Measurements from ENCODE around the gene KCNG2. TPM values are rescaled to one million over a fixed set of nuclear protein-coding genes. Genes with fewer than 3 reads are reported as not detected.

KCNG2 gene
- total RNA-seq, 4 donors from 2014 or later, result 0.55 TPM; not detected in 3

DNA sequence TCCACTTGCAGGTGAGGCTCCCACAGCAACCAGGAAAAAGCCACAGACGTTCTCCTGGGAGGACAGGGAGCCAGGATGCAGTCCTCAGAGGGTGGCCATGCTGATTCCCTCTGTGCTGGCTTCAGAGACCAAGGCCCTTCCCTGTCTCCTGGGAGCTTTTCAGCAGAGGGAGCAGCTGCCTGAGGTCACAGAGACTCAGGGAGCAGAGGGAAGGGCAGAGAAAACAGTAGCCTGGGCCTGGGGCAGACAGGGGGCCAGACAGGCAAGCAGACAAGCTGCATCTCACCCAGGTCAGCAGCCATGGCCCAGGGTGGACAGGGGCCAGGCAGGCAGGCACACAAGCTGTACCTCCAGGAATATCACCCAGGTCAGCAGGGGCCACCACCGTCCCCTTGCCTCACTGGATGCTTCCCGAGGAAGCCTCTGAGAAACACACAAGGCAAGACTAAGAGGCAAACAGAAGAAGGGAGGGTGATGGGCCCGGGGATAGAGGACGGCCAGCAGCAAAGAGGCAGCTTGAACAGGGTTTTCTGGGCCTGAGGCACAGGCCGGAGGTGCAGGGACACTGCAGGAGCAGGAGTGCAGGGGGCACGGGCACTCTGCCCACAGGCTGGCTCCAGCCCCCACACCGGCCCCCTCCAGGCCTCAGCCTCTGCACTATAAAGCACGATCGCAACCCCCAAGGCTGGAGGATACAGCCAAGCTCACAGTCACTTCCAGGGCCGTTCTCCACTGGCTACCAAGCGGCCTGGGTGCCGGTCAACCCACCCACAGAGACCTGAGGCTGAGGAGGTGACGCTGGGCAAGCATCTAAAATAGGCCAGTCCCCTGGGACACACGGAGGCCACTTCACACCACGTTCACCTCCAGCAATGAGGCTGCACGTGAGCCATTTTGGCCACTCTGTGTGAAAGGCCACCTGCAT is 147.6 kb downstream of the KCNG2 start:
- H3K27me3 ChIP-seq, result no peaks in the 10 kb centered on the region
- peaks cover 0 to 27% of the 10 kb centered on the region in 2 donors for H3K36me3 ChIP-seq
- H3K4me1 ChIP-seq, result peaks cover 70 to 82% of the 10 kb centered on the region in 2 donors
- ATAC-seq, result no peak
- peak overlapping the region in 1 of 4 donors; percentile 19 for H3K4me3 ChIP-seq
- intact Hi-C loops (cut with DNase I; ENCODE audit: low total_unique reads), result loop anchor here (5.0 kb wide), 1 partner anchor 33 kb away; no protein-coding TSS in a partner anchor
- H3K9me3 ChIP-seq, result no peaks in the 10 kb centered on the region
- TF ChIP-seq POLR2A (IDR thresholded peaks at IDR 0.05), result no peak
- TF ChIP-seq, protein P1, sequence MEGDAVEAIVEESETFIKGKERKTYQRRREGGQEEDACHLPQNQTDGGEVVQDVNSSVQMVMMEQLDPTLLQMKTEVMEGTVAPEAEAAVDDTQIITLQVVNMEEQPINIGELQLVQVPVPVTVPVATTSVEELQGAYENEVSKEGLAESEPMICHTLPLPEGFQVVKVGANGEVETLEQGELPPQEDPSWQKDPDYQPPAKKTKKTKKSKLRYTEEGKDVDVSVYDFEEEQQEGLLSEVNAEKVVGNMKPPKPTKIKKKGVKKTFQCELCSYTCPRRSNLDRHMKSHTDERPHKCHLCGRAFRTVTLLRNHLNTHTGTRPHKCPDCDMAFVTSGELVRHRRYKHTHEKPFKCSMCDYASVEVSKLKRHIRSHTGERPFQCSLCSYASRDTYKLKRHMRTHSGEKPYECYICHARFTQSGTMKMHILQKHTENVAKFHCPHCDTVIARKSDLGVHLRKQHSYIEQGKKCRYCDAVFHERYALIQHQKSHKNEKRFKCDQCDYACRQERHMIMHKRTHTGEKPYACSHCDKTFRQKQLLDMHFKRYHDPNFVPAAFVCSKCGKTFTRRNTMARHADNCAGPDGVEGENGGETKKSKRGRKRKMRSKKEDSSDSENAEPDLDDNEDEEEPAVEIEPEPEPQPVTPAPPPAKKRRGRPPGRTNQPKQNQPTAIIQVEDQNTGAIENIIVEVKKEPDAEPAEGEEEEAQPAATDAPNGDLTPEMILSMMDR (IDR thresholded peaks at IDR 0.05 in 4 of 5, conservative IDR thresholded peaks at IDR 0.05 in 1 of 5), result no peak
- no peak for DNase-seq
- peak overlapping the region; percentile 36 to 96 (median 70) for H3K27ac ChIP-seq
- in situ Hi-C loops (cut with MboI; ENCODE audit: low sequenced_read_pairs in 4 of 4), result no loop called here

GRCh38 chr18:79947054-79947755 is 149.5 kb downstream of the KCNG2 start:
- Histone ChIP-seq H3K36me3 (peaks cover 0 to 21% of the 10 kb centered on the region in 2 donors), H3K27me3 (no peaks in the 10 kb centered on the region), H3K9me3 (no peaks in the 10 kb centered on the region), H3K4me3 (peak overlapping the region in 2 of 4 donors; percentile 25 to 39), H3K27ac (peak overlapping the region; percentile 88 to 96 (median 92)), H3K4me1 (peaks cover 64 to 71% of the 10 kb centered on the region in 2 donors)
- intact Hi-C loops (cut with DNase I; ENCODE audit: low total_unique reads) (loop anchor here (5.0 kb wide), 1 partner anchor 35 kb away; no protein-coding TSS in a partner anchor), in situ Hi-C loops (cut with MboI; ENCODE audit: low sequenced_read_pairs in 4 of 4) (no loop called here)
- TF ChIP-seq POLR2A (IDR thresholded peaks at IDR 0.05), result no peak
- DNase-seq, result no peak
- no peak for ATAC-seq

GRCh38 chr18:79947881-79948610 is 150.3 kb downstream of the KCNG2 start:
- ATAC-seq (peak; percentile 75 to 77), DNase-seq (peak; percentile 84 to 85)
- intact Hi-C loops (cut with DNase I; ENCODE audit: low total_unique reads) (loop anchor here (1.0 to 5.0 kb wide), 2 partner anchors 23 to 36 kb away; no protein-coding TSS in a partner anchor), in situ Hi-C loops (cut with MboI; ENCODE audit: low sequenced_read_pairs in 4 of 4) (no loop called here)
- H3K4me1 ChIP-seq, result peaks cover 55 to 72% of the 10 kb centered on the region in 2 donors
- H3K9me3 ChIP-seq, result no peaks in the 10 kb centered on the region
- peak overlapping the region; percentile 88 to 96 (median 92) for H3K27ac ChIP-seq
- no peaks in the 10 kb centered on the region for H3K27me3 ChIP-seq
- peaks cover 0 to 12% of the 10 kb centered on the region in 2 donors for H3K36me3 ChIP-seq
- peak overlapping the region in 2 of 4 donors; percentile 25 to 39 for H3K4me3 ChIP-seq
- peak; percentile 13 to 31 for TF ChIP-seq POLR2A (IDR thresholded peaks at IDR 0.05)
- TF ChIP-seq, protein P1 (IDR thresholded peaks at IDR 0.05 in 4 of 5, conservative IDR thresholded peaks at IDR 0.05 in 1 of 5), result no peak

- H3K4me1 ChIP-seq, result peaks cover 54 to 71% of the 10 kb centered on the region in 2 donors
- no peaks in the 10 kb centered on the region for H3K9me3 ChIP-seq
- H3K36me3 ChIP-seq, result peaks cover 0 to 10% of the 10 kb centered on the region in 2 donors
- in situ Hi-C loops (cut with MboI; ENCODE audit: low sequenced_read_pairs in 4 of 4), result no loop called here
- TF ChIP-seq, protein P1 (IDR thresholded peaks at IDR 0.05 in 4 of 5, conservative IDR thresholded peaks at IDR 0.05 in 1 of 5), result no peak
- no peak for TF ChIP-seq POLR2A (IDR thresholded peaks at IDR 0.05)
- ATAC-seq (no peak), DNase-seq (no peak)
- intact Hi-C loops (cut with DNase I; ENCODE audit: low total_unique reads), result loop anchor here (1.0 to 5.0 kb wide), 2 partner anchors 24 to 37 kb away; no protein-coding TSS in a partner anchor
- H3K4me3 ChIP-seq, result peak overlapping the region in 3 of 4 donors; percentile 75 to 93 (median 92)
- no peaks in the 10 kb centered on the region for H3K27me3 ChIP-seq
- peak overlapping the region; percentile 88 to 96 (median 92) for H3K27ac ChIP-seq
Observed at GRCh38 chr18:79948719-79949411, 151.1 kb downstream of the KCNG2 start.

Other genes starting within 250 kb of the KCNG2 start
- gene CTDP1, start 118.1 kb upstream of the KCNG2 start, total RNA-seq, result 10 to 100 TPM; 12.3 to 21.8 (median 16.5) TPM
- gene SLC66A2, start 153.7 kb downstream of the KCNG2 start, total RNA-seq, result 100 to 1,000 TPM in 2 of 4 donors, 10 to 100 TPM in 2; 43.3 to 121 (median 107) TPM
- gene HSBP1L1, start 166.7 kb downstream of the KCNG2 start, total RNA-seq, result 10 to 100 TPM in 1 of 4 donors, 1 to 10 TPM in 2, under 1 TPM in 1; 0.94 to 13.4 (median 6.9) TPM
- 100 to 1,000 TPM in 1 of 4 donors, 10 to 100 TPM in 3; 39.9 to 105 (median 66.4) TPM for gene TXNL4A, start 190.6 kb downstream of the KCNG2 start, total RNA-seq
- 10 to 100 TPM; 26.6 to 37.4 (median 32.3) TPM for gene RBFA, start 236.5 kb downstream of the KCNG2 start, total RNA-seq